Brain pericyte (primary cell): ENCODE data around the gene DEPDC4.
A peak's percentile ranks its signal among the peaks of the same experiment; 100 is the strongest.
"Not testable (repeated sequence)": the region's sequence is repeated elsewhere in the genome, so short reads cannot be mapped to it uniquely, and the experiment has no call there.

ENCODE experiments used
- DNase-seq: peaks from one replicate; pipeline ENCODE4 v3.0.0-alpha.2; 2012; ENCODE audit warnings: low read depth, low spot score

The DEPDC4 gene

DNA sequence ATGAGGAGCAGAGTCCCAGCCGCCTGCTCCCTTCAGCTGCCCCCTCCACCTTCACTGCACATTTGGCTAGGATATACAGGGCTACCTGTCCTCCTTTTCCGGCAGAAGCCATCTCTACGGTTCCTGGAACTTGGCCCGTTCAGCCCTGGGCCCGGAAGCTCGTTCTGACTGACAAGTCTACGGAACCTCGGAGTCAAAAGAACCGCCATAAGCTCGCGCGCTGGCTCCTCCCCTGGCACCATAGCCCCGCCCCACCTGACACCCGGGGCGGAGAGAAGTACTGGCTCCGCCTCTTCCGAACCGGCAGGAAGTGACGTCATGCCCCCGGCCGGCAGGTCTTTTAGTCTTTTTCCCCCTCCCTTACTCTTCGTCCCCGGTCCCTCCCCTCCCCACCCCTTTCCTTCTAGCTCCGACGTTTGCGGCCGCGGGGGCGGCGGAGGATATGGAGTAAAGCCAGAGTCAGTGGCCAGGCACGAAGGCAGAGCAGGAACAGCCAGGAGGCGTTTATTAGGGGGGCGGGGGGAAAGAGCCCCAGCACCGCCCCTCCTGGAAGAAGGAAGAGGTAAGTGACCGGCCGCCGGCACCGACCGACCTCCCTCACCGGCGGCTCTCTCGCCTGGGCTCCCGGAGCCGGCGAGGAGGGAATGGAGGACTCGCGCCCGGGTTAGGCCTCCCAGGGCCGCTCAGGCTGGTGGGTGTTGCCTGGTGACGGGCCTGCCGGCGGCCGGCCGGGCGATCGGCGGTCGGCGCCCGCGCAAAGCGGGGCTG lies at the start of gene DEPDC4, which contains the start of gene SCYL2:
TSS of gene DEPDC4 (minus strand) at position 245 of the 768 bp plus-strand sequence. CDS start at position 242, 3 bp downstream.
TSS of gene SCYL2 (plus strand) at position 343 of the 768 bp plus-strand sequence. CDS start 15,794 bp downstream, outside the sequence.
- DNase-seq: peak; percentile 94

- no peak for DNase-seq
Observed at GRCh38 chr12:100311317-100311716, 44.4 kb upstream of the DEPDC4 start.

DNA sequence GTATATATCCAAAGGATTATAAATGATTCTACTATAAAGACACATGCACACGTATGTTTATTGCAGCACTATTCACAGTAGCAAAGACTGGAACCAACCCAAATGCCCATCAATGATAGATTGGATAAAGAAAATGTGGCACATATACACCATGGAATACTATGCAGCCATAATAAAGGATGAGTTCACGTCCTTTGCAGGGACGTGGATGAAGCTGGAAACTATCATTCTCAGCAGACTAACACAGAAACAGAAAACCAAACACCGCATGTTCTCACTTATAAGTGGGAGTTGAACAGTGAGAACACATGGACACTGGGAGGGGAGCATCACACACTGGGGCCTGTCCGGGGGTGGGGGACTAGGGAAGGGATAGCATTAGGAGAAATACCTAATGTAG lies 41.3 kb upstream of the DEPDC4 start:
- DNase-seq: not testable (repeated sequence)

DNA sequence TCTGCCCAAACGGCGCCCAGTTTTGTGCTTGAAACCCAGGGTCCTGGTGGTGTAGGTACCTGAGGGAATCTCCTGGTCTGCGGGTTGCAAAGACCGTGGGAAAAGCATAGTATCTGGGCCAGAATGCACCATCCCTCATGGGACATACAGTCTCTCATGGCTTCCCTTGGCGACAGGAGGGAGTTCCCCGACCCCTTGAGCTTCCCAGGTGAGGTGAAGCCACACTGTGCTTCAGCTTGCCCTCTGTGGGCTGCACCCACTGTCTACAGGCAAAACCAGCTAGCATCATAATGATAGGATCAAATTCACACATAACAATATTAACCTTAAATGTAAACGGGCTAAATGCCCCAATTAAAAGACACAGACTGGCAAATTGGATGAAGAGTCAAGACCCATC lies 37.5 kb upstream of the DEPDC4 start:
- DNase-seq: not testable (repeated sequence)

DNA sequence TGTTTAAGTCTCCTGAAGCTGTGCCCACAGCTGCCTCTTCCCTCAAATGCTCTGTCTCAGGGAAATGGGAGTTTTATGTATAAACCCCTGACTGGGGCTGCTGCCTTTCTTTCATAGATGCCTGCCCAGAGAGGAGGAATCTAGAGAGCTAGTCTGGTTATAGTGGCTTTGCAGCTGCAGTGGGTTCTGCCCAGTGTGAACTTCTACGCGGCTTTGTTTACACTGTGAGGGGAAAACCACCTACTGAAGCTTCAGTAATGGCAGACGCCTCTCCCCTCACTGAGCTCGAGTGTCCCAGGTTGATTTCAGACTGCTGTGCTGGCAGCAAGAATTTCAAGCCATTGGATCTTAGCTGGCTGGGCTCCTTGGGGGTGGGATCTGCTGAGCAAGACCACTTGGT lies 37.0 kb upstream of the DEPDC4 start:
- no peak for DNase-seq

GRCh38 chr12:100302081-100302480 lies 35.2 kb upstream of the DEPDC4 start:
- DNase-seq: no peak

- DNase-seq: no peak
Observed at GRCh38 chr12:100295764-100296555, 29.1 kb upstream of the DEPDC4 start.

DNA sequence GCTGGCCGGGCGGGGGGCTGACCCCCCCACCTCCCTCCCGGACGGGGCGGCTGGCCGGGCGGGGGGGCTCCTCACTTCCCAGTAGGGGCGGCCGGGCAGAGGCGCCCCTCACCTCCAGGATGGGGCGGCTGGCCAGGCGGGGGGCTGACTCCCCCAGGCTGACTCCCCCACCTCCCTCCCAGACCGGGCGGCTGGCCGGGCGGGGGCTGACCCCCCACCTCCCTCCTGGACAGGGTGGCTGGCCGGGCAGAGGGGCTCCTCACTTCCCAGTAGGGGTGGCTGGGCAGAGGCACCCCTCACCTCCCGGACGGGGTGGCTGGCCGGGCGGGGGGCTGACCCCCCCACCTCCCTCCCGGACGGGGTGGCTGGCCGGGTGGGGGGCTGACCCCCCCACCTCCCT lies 27.5 kb upstream of the DEPDC4 start:
- not testable (repeated sequence) for DNase-seq

DNA sequence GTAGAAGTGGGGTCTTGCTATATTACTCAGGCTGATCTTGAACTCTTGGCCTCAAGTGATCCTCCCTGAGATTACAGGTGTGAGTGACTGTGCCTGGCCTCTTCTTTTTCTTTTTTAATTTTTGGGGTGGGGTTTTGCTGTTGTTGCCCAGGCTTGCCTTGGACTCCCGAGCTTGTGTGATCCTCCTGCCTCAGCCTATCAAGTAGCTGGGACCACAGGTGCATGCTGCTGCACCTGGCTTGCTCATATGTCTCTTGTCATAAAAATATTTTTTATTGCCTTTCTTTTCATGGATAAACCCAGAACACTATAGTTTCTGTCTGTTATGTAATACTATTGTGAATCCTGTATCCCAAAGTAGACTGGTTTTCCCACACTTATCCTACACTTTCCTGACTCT lies 26.1 kb upstream of the DEPDC4 start:
- DNase-seq: no peak

- no peak for DNase-seq
Observed at GRCh38 chr12:100290016-100290415, 23.1 kb upstream of the DEPDC4 start.

DNA sequence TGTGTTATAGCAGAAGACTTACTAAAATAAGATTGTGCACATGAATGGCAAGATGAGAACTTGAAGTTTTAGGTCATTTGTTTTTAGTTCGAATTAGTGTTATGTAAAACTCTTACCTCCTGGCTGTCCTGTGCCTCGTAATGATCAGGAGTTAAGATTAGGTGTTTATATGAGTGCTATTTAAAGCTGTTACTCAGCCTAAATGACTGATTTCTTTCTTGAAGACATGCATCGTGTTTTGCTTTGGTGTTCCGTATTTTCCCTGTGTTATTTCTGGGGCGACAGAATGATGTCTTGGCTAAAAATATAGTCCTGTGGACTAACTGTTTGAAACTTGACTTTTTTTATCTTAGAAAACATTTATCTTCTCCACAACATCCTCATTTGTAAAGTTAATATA lies 22.2 kb upstream of the DEPDC4 start:
- no peak for DNase-seq

DNA sequence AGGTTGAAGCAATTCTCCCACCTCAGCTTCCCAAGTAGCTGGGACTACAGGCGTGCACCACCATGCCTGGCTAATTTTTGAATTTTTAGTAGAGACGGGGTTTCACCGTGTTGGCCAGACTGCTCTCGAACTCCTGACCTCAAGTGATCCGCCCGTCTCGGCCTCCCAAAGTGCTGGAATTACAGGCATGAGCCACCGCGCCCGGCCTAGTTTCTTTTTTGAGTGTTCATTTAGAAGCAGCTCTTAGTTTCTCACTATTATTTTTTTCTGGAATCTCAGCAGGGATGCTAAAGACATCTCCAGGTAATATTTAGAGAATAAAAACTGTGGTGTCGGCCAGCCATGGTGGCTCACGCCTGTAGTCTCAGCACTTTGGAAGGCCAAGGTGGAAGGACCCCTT lies 17.7 kb upstream of the DEPDC4 start:
- DNase-seq: not testable (repeated sequence)

DNA sequence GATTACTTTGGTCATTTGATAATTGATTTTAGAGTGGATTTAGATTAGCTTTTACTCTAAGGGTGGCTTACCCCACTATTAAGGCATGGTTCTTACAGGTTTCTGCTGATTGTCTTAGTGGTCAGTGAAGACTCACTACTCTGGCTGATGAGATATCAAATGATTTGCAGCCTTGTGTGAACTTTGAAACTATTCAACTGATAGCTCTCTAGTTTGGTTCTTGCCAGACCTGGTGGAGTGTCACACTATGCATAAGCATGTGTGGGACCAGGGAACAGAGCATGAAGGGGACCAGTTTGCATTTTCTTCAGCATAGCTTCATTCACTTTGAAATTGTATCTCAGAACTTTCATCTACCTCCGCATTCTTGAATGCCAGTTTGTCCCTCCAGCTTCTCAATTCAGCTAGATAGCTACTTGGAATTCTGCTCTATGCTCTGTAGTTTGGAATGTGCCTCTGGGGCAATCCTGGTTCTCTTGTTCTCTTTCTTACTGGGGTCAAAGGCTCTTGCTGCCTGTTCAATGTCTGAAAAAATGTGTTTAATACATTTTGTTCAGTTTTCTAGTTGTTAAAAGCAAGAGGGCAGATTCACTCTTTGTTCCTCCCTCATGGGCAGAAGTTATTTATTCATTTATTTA lies 12.8 kb upstream of the DEPDC4 start:
- DNase-seq: no peak

- no peak for DNase-seq
Observed at GRCh38 chr12:100279159-100279558, 12.3 kb upstream of the DEPDC4 start.

- DNase-seq: no peak
Observed at GRCh38 chr12:100274291-100274690, 7.4 kb upstream of the DEPDC4 start.

- DNase-seq: no peak
Observed at GRCh38 chr12:100273782-100274181, 6.9 kb upstream of the DEPDC4 start.

GRCh38 chr12:100268835-100269564 lies 2.1 kb upstream of the DEPDC4 start:
- DNase-seq: no peak

DNA sequence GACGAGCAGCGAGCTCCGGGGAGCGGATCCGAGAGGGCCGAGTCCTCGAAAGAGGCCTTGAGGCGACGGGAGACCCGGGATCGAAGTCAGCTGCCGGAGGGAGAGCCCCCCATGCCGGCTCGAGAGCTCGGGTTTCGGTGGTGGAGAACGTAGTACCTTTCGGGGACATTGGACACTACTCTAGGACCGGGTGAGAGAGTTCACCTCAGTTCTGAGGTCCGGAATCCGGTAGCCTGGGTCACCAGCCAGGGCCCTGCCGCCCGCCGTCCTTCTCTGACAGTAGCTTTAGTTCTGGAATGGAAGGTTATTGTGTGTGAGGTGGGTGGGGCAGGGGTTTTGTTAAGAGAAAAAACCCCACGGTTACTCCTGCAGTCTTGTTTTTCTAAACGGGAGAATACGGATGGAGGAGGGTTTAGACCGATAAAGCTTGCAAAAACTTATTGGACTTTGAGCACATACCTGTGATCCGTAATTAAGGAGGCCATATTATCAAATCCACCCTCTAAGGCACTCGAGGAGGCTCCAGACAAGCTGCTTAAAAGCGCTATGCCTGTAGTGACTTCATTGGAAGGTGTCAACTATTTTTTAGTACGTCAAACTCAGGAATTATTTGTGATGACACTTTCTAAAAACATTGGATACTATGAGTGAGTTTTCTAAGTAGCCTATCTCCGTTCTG lies 863 bp upstream of the DEPDC4 start:
- no peak for DNase-seq

GRCh38 chr12:100266585-100266834 lies 369 bp downstream of the DEPDC4 start:
- no peak for DNase-seq

DNA sequence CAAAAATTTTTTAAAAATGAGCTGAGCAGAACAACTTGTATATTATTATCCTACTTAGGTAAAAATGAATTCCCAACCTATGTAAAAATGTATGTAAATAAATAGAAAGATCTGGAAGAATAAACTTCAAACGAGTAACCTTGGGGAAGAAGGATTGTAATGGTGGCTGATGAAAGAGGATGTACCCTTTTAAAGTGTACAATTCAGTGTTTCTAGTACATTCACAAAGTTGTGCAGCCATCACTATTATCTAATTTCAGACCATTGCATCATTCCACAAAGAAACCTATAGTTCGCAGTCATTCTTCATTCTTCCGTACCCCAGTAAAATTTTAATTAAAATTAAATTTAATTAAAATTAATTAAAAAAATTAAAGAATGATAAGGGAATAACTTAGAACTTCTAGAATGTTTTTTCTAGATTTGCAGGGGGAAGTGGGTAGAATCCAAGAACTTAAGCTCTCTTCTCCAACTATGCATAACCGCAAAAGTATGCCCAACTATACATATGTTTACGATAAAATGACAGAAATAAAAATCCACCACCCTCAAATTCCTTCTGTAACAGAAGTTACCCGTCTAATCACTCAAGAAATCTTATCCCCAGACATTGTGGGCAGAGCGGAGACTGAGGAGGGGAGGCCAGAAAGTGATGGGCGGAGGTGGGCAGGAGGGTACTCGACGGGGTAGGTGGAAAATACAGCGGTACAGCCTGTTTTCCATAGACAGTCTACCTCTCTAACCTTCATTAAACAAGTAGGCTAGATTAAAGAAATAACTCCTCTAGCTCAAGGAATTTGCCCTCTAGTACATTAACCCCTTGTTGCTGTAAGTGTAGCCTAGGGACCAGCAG lies 921 bp downstream of the DEPDC4 start:
- DNase-seq: no peak
